Measurements from ENCODE around the gene SOX8. TPM values are rescaled to one million over a fixed set of nuclear protein-coding genes. Genes with fewer than 3 reads are reported as not detected.

Gene SOX8
- total RNA-seq, 1 experiment from 2014 or later = 1.2 TPM

GRCh38 chr16:963913-964312 is 17.7 kb upstream of the SOX8 start:
- no peaks in the 10 kb centered on the region for H3K27me3 Mint-ChIP-seq (ENCODE audit: insufficient read depth, unreplicated experiment)
- no peaks in the 10 kb centered on the region for H3K36me3 ChIP-seq (ENCODE audit: control insufficient read depth, insufficient read depth, low read length)
- peaks cover 16% of the 10 kb centered on the region for H3K9me3 Mint-ChIP-seq (ENCODE audit: unreplicated experiment)
- no peak overlapping the region for H3K27ac Mint-ChIP-seq (ENCODE audit: unreplicated experiment)
- BruUV-seq (replicated peaks) = no TSS peak
- no peak overlapping the region for H3K4me3 ChIP-seq (ENCODE audit: low read depth, low read length)
- H3K4me3 Mint-ChIP-seq (ENCODE audit: unreplicated experiment) = no peak overlapping the region
- no peaks in the 10 kb centered on the region for H3K4me1 Mint-ChIP-seq (ENCODE audit: low read depth, unreplicated experiment)
- DNase-seq = no peak
- TF ChIP-seq, protein P1, sequence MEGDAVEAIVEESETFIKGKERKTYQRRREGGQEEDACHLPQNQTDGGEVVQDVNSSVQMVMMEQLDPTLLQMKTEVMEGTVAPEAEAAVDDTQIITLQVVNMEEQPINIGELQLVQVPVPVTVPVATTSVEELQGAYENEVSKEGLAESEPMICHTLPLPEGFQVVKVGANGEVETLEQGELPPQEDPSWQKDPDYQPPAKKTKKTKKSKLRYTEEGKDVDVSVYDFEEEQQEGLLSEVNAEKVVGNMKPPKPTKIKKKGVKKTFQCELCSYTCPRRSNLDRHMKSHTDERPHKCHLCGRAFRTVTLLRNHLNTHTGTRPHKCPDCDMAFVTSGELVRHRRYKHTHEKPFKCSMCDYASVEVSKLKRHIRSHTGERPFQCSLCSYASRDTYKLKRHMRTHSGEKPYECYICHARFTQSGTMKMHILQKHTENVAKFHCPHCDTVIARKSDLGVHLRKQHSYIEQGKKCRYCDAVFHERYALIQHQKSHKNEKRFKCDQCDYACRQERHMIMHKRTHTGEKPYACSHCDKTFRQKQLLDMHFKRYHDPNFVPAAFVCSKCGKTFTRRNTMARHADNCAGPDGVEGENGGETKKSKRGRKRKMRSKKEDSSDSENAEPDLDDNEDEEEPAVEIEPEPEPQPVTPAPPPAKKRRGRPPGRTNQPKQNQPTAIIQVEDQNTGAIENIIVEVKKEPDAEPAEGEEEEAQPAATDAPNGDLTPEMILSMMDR (IDR thresholded peaks at IDR 0.05; ENCODE audit: insufficient read depth in 1 of 2, low read depth in 1 of 2, low read length in 1 of 2, severe bottlenecking in 1 of 2, unreplicated experiment in 1 of 2) = no peak
- no peaks in the 10 kb centered on the region for H3K9me3 ChIP-seq
- no peaks in the 10 kb centered on the region for H3K36me3 Mint-ChIP-seq (ENCODE audit: insufficient read depth, unreplicated experiment)
- ChIA-PET CTCF (no interaction called here), POLR2A (no interaction called here)
- H3K27me3 ChIP-seq (replicated peaks; ENCODE audit: control insufficient read depth, insufficient read depth, low read length) = no peaks in the 10 kb centered on the region
- intact Hi-C loops (cut with micrococcal nuclease; ENCODE audit: unreplicated experiment) = no loop called here
- no peaks in the 10 kb centered on the region for H3K4me1 ChIP-seq

GRCh38 chr16:964356-965035 is 17.1 kb upstream of the SOX8 start:
- Histone ChIP-seq H3K4me1 (peaks cover 2% of the 10 kb centered on the region; the same call in 1 of the 2 replicates), H3K27me3 (replicated peaks; ENCODE audit: control insufficient read depth, insufficient read depth, low read length) (no peaks in the 10 kb centered on the region), H3K9me3 (no peaks in the 10 kb centered on the region), H3K36me3 (ENCODE audit: control insufficient read depth, insufficient read depth, low read length) (no peaks in the 10 kb centered on the region), H3K4me3 (ENCODE audit: low read depth, low read length) (no peak overlapping the region)
- no peak overlapping the region for H3K27ac Mint-ChIP-seq (ENCODE audit: unreplicated experiment)
- no peak for DNase-seq
- no peaks in the 10 kb centered on the region for H3K27me3 Mint-ChIP-seq (ENCODE audit: insufficient read depth, unreplicated experiment)
- TF ChIP-seq, protein P1 (IDR thresholded peaks at IDR 0.05; ENCODE audit: insufficient read depth in 1 of 2, low read depth in 1 of 2, low read length in 1 of 2, severe bottlenecking in 1 of 2, unreplicated experiment in 1 of 2) = no peak
- peaks cover 16% of the 10 kb centered on the region for H3K9me3 Mint-ChIP-seq (ENCODE audit: unreplicated experiment)
- H3K36me3 Mint-ChIP-seq (ENCODE audit: insufficient read depth, unreplicated experiment) = no peaks in the 10 kb centered on the region
- ChIA-PET POLR2A (no interaction called here), CTCF (no interaction called here)
- H3K4me3 Mint-ChIP-seq (ENCODE audit: unreplicated experiment) = no peak overlapping the region
- BruUV-seq (replicated peaks) = no TSS peak
- intact Hi-C loops (cut with micrococcal nuclease; ENCODE audit: unreplicated experiment) = no loop called here
- no peaks in the 10 kb centered on the region for H3K4me1 Mint-ChIP-seq (ENCODE audit: low read depth, unreplicated experiment)

- BruUV-seq (replicated peaks) = no TSS peak
Measured at GRCh38 chr16:965036-965395, 16.6 kb upstream of the SOX8 start.

More at GRCh38 chr16:965036-965395, 16.6 kb upstream of the SOX8 start:
- H3K36me3 Mint-ChIP-seq (ENCODE audit: insufficient read depth, unreplicated experiment) = no peaks in the 10 kb centered on the region
- H3K4me3 Mint-ChIP-seq (ENCODE audit: unreplicated experiment) = no peak overlapping the region
- no peaks in the 10 kb centered on the region for H3K9me3 ChIP-seq
- no peaks in the 10 kb centered on the region for H3K36me3 ChIP-seq (ENCODE audit: control insufficient read depth, insufficient read depth, low read length)
- DNase-seq = no peak
- no peaks in the 10 kb centered on the region for H3K27me3 ChIP-seq (replicated peaks; ENCODE audit: control insufficient read depth, insufficient read depth, low read length)
- no peak overlapping the region for H3K27ac Mint-ChIP-seq (ENCODE audit: unreplicated experiment)
- TF ChIP-seq, protein P1 (IDR thresholded peaks at IDR 0.05; ENCODE audit: insufficient read depth in 1 of 2, low read depth in 1 of 2, low read length in 1 of 2, severe bottlenecking in 1 of 2, unreplicated experiment in 1 of 2) = no peak
- no peaks in the 10 kb centered on the region for H3K27me3 Mint-ChIP-seq (ENCODE audit: insufficient read depth, unreplicated experiment)
- intact Hi-C loops (cut with micrococcal nuclease; ENCODE audit: unreplicated experiment) = no loop called here
- no peak overlapping the region for H3K4me3 ChIP-seq (ENCODE audit: low read depth, low read length)
- peaks cover 16% of the 10 kb centered on the region for H3K9me3 Mint-ChIP-seq (ENCODE audit: unreplicated experiment)
- H3K4me1 ChIP-seq = peaks cover 6% of the 10 kb centered on the region; the same call in 1 of the 2 replicates
- CTCF ChIA-PET = no interaction called here
- POLR2A ChIA-PET = no interaction called here
- no peaks in the 10 kb centered on the region for H3K4me1 Mint-ChIP-seq (ENCODE audit: low read depth, unreplicated experiment)

Measured in Caco-2 (cell line).